ENCODE data around the gene SHROOM4.

The SHROOM4 gene

GRCh38 chrX:50707955-50708699 lies 105.9 kb downstream of the SHROOM4 start:
- no peak for DNase-seq (ENCODE audit: low spot score)

GRCh38 chrX:50707405-50707804 lies 106.6 kb downstream of the SHROOM4 start:
- no peak for DNase-seq (ENCODE audit: low spot score)

- DNase-seq (ENCODE audit: low spot score): no peak
Measured at GRCh38 chrX:50705042-50705441, 109.0 kb downstream of the SHROOM4 start.

- DNase-seq (ENCODE audit: low spot score): no peak
Measured at GRCh38 chrX:50704360-50704759, 109.6 kb downstream of the SHROOM4 start.

GRCh38 chrX:50700921-50701320 lies 113.1 kb downstream of the SHROOM4 start:
- no peak for DNase-seq (ENCODE audit: low spot score)

- no peak for DNase-seq (ENCODE audit: low spot score)
Measured at GRCh38 chrX:50698944-50699343, 115.0 kb downstream of the SHROOM4 start.

- no peak for DNase-seq (ENCODE audit: low spot score)
Measured at GRCh38 chrX:50697691-50698090, 116.3 kb downstream of the SHROOM4 start.

- peak; percentile 22 for DNase-seq (ENCODE audit: low spot score)
Measured at GRCh38 chrX:50691820-50692219, 122.2 kb downstream of the SHROOM4 start.

- no peak for DNase-seq (ENCODE audit: low spot score)
Measured at GRCh38 chrX:50684871-50685270, 129.1 kb downstream of the SHROOM4 start.

DNA sequence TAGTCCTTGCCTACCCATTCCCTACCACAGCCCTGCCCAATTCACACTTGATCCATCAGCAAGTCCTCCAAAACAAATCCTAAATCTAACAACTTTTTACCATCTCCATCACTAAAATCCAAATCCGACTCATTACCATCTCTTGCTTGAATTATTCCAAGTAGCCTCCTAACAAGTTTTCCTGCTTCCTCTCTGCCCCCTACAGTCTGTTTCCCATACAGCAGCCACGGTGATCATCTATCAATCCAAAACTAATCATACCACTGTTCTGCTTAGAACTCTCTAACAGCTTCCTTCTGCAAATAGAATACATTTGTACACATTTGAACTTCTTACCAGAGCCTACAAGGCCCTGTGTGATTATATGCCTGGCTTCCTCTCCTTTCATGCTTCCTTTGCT lies 133.0 kb downstream of the SHROOM4 start:
- DNase-seq (ENCODE audit: low spot score): no peak

DNA sequence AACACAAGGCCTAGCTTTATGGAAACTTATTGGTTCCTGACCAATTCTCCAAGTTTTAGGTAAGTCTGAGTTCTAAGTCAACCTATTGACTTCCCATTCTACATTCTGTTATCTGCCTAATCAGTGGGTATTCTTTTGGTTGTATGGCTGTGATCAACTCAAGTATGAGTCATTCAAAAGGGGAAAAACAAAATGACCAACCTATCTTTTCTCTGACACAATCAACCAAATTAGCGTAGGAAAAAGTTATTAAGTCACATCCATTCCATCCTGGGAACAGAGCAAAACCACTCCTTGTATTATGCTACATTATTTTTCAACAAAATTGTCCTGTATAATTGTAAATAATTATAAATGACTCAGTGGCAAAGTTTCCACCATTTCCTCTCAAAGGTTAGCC lies 136.2 kb downstream of the SHROOM4 start:
- DNase-seq (ENCODE audit: low spot score): no peak

DNA sequence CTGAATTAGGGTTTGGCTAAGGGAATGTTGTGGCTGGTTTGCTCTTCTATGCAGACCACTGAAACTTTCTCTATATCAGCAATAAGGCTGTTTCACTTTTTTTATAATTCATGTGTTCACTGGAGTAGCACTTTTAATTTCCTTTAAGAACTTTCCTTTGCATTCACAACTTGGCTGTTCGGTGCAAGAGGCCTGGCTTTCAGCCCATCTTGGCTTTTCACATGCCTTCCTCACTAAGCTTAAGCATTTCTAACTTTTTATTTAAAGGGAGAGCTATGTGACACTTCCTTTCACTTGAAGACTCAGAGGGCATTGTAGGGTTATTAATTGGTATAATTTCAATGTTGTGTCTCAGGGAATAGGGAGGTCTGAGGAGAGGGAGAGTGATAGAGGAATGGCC lies 142.3 kb downstream of the SHROOM4 start:
- DNase-seq (ENCODE audit: low spot score): no peak

DNA sequence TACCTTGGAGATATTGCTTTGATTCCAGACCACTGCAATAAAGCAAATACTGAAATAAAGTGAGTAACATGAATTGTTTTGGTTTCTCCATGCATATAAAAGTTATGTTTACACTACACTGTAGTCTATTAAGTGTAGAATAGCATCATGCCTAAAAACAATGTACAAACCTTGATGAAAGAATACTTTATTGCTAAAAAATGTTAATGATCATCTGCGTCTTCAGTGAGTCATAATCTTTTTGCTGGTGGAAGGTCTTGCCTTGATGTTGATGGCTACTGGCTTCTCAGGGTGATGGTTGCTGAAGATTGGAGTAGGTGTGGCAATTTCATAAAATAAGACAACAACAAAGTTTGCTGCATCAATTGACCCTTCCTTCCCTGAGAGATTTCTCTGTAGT lies 145.1 kb downstream of the SHROOM4 start:
- no peak for DNase-seq (ENCODE audit: low spot score)

GRCh38 chrX:50648156-50648555 lies 165.8 kb downstream of the SHROOM4 start:
- no peak for DNase-seq (ENCODE audit: low spot score)

- no peak for DNase-seq (ENCODE audit: low spot score)
Measured at GRCh38 chrX:50644496-50644895, 169.5 kb downstream of the SHROOM4 start.

DNA sequence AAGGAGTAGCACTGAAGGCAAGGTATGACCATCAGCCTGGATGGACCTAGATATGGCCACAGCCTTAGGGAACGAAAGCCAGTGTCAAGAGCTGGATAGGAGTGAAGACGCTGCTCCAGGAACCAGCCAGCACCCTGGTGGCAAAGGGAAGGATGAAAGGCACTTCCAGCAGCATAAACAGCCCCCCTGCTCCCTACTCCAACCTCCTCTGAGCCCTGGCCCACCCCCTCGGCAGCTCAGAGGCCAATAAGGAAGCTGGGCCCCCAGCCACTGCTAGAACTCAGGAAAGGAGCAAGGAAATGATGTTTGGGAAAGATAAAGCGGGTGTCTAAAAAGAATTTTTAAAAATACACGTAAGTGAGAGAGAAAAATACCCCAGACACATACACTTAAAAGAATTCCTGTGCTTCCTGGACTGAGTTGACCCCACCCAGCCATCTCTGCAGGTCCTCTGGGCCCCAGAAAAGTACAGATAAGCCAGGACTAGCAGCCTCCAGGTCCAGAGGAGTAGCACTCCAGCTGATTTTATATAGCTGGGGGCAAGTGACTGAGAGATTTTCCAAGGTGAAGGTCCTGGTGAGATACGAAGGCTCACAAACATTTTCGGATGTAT lies 170.4 kb downstream of the SHROOM4 start:
- no peak for DNase-seq (ENCODE audit: low spot score)

- no peak for DNase-seq (ENCODE audit: low spot score)
Measured at GRCh38 chrX:50638123-50638522, 175.9 kb downstream of the SHROOM4 start.

GRCh38 chrX:50635817-50636365 lies 178.1 kb downstream of the SHROOM4 start:
- no peak for DNase-seq (ENCODE audit: low spot score)

- DNase-seq (ENCODE audit: low spot score): no peak
Measured at GRCh38 chrX:50635162-50635561, 178.8 kb downstream of the SHROOM4 start.

DNA sequence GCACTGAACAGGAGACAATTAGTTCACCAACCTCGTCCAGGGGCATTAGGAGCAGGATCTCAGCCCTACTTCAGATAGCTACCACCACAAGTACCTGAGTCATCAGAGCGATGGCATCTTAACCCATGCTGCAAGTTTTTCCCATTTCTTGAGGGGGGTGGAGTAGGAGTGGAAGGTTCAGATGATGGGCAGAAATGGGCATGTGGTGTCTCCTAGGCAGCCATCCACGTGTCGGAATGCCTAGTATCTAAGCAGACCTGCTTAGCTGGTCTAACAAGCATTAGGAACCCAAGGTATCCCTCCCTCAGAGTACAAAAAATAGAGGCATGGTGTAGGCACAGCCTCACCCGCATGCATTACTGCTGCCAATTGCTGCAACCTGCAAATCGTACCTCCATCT lies 184.2 kb downstream of the SHROOM4 start:
- DNase-seq (ENCODE audit: low spot score): no peak

DNA sequence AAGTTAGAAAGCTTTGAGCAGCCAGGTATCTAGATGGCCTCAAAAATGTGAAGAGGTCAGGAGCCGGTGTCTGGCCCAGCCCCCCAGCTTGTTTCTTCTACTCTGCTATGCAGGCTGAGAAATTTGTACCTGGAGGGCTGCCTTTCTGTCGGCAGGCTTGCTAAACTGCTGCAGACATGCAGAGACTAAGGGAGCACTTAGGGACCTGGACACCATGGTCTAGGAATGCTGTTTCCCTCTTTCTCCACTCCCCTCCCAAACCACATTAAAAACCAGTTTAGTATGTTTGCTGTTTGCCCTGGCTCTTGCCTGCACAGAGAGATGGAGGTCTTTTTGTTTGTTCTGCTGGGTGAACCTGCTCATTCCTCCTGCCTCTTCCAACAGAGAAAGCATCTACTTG lies 186.3 kb downstream of the SHROOM4 start:
- DNase-seq (ENCODE audit: low spot score): no peak

DNA sequence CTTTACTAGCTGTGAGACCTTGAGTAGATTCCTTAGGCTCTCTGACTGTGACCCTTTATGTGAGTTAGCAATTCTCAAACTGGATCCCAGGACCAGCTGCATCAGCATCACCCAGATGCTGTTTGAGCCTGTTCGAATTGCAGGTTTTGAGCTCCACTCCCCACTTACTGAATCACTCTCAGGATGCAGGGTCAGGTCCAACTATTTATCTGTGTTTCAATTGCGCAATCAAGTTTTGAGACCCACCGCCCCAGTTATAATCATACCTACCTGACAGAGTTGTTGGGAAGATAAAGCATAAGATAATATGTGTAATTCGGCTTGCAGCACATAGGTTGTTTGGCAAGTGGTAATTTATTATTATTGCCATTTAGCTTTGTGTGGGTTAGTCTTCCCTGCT lies 187.6 kb downstream of the SHROOM4 start:
- DNase-seq (ENCODE audit: low spot score): no peak

DNA sequence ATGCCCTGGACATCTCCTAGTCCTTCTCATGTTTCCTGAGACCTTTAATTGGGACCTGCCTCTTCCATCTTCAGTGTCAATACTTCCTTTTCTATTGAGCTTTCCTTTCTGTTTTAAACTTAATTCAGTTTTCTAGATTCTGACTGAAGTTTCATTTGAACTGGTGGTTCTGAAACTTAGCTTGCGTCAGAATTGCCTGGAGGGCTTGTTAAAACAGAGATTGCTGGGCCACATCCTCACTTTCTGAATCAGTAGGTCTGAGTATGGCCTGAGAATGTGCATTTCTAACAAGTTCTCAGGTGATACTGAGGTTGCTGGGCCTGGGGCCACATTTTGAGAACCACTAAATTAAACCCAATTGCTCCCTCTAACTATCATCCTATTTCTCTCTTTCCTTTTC lies 191.2 kb downstream of the SHROOM4 start:
- no peak for DNase-seq (ENCODE audit: low spot score)

Data from CD4-positive, alpha-beta T cell treated with Interleukin-2 at 100 ng/mL for 4 hours (primary cell).